Measurements from ENCODE around the gene CNDP2.

DNA sequence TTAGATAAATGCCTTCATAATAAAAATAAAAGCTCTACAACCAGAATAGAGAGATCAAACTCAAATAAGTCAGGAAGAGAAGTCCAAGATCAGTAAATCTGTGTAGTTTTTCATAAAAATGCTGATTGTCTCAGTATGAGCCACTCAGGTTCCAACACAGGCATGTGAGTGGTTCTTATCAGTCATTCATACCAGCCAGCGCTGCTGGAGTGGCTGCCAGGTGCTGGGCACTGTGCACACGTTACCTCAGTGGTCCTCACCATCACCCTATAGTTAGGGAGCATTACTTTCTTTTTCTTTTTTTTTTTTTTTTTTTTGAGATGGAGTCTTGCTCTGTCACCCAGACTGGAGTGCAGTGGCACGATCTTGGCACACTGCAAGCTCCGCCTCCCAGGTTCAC, 61.9 kb downstream of the CNDP2 start:
- no peak for TF ChIP-seq ZFP3 (CRISPR knock-in tag; IDR thresholded peaks at IDR 0.05)
- TF ChIP-seq, protein P1, sequence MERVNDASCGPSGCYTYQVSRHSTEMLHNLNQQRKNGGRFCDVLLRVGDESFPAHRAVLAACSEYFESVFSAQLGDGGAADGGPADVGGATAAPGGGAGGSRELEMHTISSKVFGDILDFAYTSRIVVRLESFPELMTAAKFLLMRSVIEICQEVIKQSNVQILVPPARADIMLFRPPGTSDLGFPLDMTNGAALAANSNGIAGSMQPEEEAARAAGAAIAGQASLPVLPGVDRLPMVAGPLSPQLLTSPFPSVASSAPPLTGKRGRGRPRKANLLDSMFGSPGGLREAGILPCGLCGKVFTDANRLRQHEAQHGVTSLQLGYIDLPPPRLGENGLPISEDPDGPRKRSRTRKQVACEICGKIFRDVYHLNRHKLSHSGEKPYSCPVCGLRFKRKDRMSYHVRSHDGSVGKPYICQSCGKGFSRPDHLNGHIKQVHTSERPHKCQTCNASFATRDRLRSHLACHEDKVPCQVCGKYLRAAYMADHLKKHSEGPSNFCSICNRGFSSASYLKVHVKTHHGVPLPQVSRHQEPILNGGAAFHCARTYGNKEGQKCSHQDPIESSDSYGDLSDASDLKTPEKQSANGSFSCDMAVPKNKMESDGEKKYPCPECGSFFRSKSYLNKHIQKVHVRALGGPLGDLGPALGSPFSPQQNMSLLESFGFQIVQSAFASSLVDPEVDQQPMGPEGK (CRISPR knock-in tag; IDR thresholded peaks at IDR 0.05; ENCODE audit: borderline replicate concordance): no peak
- no peak for TF ChIP-seq OSR1 (CRISPR knock-in tag; IDR thresholded peaks at IDR 0.05)
- TF ChIP-seq ZFP30 (CRISPR knock-in tag; IDR thresholded peaks at IDR 0.05): no peak
- no peak for TF ChIP-seq GLIS3 (CRISPR knock-in tag; IDR thresholded peaks at IDR 0.05)
- TF ChIP-seq CSDC2 (CRISPR knock-in tag; IDR thresholded peaks at IDR 0.05): no peak
- no peak for TF ChIP-seq TCF4 (CRISPR knock-in tag; IDR thresholded peaks at IDR 0.05; ENCODE audit: borderline replicate concordance)
- TF ChIP-seq, protein P2, sequence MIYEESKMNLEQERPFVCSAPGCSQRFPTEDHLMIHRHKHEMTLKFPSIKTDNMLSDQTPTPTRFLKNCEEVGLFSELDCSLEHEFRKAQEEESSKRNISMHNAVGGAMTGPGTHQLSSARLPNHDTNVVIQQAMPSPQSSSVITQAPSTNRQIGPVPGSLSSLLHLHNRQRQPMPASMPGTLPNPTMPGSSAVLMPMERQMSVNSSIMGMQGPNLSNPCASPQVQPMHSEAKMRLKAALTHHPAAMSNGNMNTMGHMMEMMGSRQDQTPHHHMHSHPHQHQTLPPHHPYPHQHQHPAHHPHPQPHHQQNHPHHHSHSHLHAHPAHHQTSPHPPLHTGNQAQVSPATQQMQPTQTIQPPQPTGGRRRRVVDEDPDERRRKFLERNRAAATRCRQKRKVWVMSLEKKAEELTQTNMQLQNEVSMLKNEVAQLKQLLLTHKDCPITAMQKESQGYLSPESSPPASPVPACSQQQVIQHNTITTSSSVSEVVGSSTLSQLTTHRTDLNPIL (CRISPR knock-in tag; IDR thresholded peaks at IDR 0.05; ENCODE audit: low read depth): no peak
- no peak for TF ChIP-seq ESRRG (CRISPR knock-in tag; IDR thresholded peaks at IDR 0.05)
- TF ChIP-seq ARNTL (CRISPR knock-in tag; IDR thresholded peaks at IDR 0.05; ENCODE audit: borderline replicate concordance, low read depth): no peak
- TF ChIP-seq, protein P3, sequence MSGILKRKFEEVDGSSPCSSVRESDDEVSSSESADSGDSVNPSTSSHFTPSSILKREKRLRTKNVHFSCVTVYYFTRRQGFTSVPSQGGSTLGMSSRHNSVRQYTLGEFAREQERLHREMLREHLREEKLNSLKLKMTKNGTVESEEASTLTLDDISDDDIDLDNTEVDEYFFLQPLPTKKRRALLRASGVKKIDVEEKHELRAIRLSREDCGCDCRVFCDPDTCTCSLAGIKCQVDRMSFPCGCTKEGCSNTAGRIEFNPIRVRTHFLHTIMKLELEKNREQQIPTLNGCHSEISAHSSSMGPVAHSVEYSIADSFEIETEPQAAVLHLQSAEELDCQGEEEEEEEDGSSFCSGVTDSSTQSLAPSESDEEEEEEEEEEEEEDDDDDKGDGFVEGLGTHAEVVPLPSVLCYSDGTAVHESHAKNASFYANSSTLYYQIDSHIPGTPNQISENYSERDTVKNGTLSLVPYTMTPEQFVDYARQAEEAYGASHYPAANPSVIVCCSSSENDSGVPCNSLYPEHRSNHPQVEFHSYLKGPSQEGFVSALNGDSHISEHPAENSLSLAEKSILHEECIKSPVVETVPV (CRISPR knock-in tag; IDR thresholded peaks at IDR 0.05): no peak
- TF ChIP-seq, protein P4, sequence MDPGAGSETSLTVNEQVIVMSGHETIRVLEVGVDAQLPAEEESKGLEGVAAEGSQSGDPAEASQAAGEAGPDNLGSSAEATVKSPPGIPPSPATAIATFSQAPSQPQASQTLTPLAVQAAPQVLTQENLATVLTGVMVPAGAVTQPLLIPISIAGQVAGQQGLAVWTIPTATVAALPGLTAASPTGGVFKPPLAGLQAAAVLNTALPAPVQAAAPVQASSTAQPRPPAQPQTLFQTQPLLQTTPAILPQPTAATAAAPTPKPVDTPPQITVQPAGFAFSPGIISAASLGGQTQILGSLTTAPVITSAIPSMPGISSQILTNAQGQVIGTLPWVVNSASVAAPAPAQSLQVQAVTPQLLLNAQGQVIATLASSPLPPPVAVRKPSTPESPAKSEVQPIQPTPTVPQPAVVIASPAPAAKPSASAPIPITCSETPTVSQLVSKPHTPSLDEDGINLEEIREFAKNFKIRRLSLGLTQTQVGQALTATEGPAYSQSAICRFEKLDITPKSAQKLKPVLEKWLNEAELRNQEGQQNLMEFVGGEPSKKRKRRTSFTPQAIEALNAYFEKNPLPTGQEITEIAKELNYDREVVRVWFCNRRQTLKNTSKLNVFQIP (CRISPR knock-in tag; IDR thresholded peaks at IDR 0.05; ENCODE audit: borderline replicate concordance, low read depth): no peak
- no peak for TF ChIP-seq TOX (CRISPR knock-in tag; IDR thresholded peaks at IDR 0.05; ENCODE audit: borderline replicate concordance)

Measured in SK-N-SH treated with all-trans-retinoic acid at 6 μM for 48 hours (cell line).